HG02884 (cell line): ENCODE measurements around the gene ERFL.

Experiments
- ATAC-seq: cut with Tn5 transposase; IDR thresholded peaks from one replicate; pipeline ENCODE4 v1.9.1; 2021; ENCODE audit warnings: mild to moderate bottlenecking, moderate library complexity; ENCODE audit not compliant: unreplicated experiment

The ERFL gene

GRCh38 chr19:41901707-41902360 lies 26.4 kb downstream of the ERFL start:
- ATAC-seq, result no peak

GRCh38 chr19:41898235-41898634 lies 30.0 kb downstream of the ERFL start:
- no peak for ATAC-seq

GRCh38 chr19:41897820-41898219 lies 30.4 kb downstream of the ERFL start:
- no peak for ATAC-seq

- ATAC-seq, result no peak
Observed at GRCh38 chr19:41897181-41897580, 31.1 kb downstream of the ERFL start.

GRCh38 chr19:41896581-41896942 lies 31.7 kb downstream of the ERFL start:
- no peak for ATAC-seq

GRCh38 chr19:41895745-41896580 lies 32.3 kb downstream of the ERFL start:
- ATAC-seq, result no peak

GRCh38 chr19:41894350-41894749 lies 33.9 kb downstream of the ERFL start:
- no peak for ATAC-seq

- no peak for ATAC-seq
Observed at GRCh38 chr19:41893899-41894298, 34.4 kb downstream of the ERFL start.

GRCh38 chr19:41892173-41892902 lies 35.9 kb downstream of the ERFL start:
- no peak for ATAC-seq

GRCh38 chr19:41890936-41891335 lies 37.3 kb downstream of the ERFL start:
- ATAC-seq, result no peak

GRCh38 chr19:41889896-41890295 lies 38.4 kb downstream of the ERFL start:
- ATAC-seq, result no peak

- no peak for ATAC-seq
Observed at GRCh38 chr19:41888926-41889325, 39.3 kb downstream of the ERFL start.

- no peak for ATAC-seq
Observed at GRCh38 chr19:41887711-41888382, 40.4 kb downstream of the ERFL start.

GRCh38 chr19:41886761-41887710 lies 41.2 kb downstream of the ERFL start:
- ATAC-seq, result no peak

GRCh38 chr19:41883821-41884733 lies 44.2 kb downstream of the ERFL start:
- peak; percentile 67 for ATAC-seq

GRCh38 chr19:41883463-41883820 lies 44.8 kb downstream of the ERFL start:
- no peak for ATAC-seq

- no peak for ATAC-seq
Observed at GRCh38 chr19:41882568-41883462, 45.4 kb downstream of the ERFL start, which contains the start of gene ARHGEF1. ARHGEF1 (plus strand) TSS chr19:41883184; CDS start chr19:41888083, 4,899 bp downstream.

- ATAC-seq, result no peak
Observed at GRCh38 chr19:41880329-41880708, 47.9 kb downstream of the ERFL start.
